ENCODE data around the gene LCN12.

LCN12 gene

DNA sequence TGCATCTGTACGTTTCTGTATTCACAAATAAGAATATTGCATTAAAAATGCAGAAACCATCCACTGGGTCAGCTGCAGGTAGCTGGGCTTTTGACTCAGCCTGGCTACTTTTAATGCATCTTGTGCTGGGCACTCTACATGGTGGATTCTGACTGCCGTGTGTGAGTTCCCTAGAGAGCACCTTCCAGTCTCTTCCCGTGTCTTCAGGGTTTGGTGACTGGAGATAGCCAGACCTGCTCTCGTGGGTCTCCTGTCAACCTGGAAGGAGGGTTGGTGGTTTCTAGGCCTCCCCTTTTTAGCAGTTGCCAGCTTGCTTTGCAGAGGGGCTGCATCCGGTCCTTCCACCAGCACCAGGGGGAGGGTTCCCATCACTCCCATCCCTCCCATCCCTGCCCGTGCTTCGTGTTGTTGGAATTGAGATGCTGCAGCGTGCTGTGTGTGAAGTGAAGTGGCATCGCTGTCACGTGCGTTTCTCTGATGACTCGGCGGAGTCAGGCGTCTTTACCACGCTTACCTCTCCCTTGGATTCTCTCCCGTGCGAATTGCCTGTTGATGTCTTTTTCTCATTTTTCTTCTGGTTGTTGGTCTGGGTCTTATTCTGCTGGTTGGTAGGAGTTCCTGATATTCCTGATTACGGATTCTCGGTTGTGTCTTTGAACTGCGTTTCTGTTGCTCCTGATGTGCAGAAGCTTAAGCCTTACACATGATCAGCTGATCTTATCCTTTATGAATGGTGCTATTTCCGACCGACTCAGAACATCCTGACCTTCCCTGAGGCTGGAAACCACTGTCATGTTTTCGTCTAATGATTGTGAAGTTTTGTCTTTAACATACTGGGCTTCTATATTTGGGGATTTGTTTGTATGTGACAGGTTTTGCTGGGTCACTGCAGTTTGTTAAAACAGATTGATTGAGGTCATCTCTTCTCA, 24.5 kb upstream of the LCN12 start:
- DNase-seq = no peak

DNA sequence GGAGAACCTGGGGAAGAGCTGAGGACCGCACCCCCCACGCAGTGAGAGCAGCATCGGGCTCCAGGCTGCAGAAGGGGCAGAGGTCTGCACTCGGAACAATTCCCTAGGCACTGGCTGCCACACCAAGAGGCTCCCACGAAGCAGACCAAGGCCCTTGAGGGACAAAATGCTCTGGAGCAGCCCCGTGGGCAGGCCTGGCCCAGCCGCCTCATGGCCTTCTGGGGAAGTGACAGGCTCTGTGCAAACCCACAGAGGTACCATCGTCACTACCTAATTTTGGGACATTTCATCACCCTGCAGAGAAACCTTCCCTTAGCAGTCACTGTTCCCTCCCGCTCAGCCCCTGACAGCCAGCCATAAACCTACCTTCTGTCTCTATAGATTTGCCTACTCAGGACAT, 23.5 kb upstream of the LCN12 start:
- DNase-seq = no peak

DNA sequence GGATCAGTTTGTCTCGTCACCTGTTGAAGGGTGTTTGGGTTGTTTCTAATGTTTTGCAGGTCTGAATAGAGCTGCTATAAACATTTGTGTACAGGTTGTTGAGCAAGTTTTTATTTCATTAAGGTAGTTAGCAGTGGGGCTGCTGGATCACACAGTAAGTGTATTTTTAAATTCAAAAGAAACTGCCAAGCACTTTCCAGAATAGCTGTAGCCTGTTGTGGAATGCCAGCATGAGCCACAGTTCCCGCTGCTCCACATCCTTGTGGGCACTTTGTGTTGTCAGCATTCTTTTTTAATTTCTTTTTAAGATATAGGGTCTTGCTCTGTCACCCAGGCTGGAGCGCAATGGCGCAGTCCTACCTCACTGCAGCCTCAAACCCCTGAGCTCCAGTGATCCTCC, 22.1 kb upstream of the LCN12 start:
- no peak for DNase-seq

DNA sequence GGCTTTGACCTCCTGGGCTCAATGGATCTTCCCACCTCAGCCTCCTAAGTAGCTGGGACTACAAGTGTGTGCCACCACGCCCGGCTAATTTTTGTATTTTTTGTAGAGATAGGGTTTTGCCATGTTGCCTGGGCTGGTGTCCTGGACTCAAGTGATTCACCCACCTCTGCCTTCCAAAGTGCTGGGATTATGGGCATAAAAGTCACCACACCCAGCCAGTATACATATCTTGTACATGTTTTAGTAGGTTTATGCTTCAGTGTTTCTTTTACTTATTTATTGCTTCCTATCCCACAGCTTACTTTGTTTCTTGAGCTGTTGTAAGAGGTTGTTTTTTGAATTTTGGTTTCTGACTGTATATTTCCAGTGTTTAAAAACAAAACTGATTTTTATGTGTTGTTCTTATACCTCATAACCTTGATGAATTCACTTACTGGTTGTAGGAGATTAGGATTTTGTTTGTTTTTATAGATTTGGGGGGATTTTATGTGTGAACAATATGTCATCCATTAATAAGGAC, 20.4 kb upstream of the LCN12 start:
- DNase-seq = no peak

DNA sequence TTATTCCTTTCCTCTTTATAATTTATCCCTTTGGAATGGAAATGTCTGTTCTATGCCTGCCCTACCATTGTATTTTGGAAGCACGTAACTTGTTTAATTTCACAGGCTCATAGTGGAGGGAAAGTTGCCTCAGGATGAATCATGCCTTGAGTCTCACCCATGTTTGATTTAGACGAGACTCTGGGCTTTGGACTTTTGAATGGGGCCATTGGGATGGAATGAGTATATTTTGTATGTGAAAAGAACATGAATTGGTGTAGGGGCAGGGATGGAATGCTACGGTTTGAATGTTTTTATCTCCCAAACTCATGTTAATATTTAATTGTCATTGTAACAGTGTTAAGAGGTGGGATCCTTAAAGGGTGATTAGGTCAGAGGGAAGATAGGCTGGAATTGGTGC, 17.8 kb upstream of the LCN12 start:
- no peak for DNase-seq

DNA sequence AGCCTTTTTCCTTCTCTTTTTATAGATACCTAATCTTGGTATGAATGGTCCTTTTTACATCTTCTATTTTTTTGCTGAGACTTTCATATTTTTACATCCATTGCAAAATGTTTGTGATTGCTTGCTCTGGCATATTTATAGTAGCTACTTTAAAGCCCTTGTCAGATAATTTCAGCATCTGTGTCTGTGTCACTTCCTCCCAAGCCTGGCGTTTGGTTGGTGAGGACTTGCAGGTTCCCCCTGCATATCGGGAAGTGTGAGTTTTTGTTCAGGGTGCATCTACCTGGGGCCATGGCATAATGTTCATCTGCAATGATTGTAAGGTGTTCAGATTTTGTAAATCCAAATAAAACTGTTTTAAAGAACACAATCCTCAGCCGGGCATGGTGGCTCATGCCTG, 16.4 kb upstream of the LCN12 start:
- no peak for DNase-seq

DNA sequence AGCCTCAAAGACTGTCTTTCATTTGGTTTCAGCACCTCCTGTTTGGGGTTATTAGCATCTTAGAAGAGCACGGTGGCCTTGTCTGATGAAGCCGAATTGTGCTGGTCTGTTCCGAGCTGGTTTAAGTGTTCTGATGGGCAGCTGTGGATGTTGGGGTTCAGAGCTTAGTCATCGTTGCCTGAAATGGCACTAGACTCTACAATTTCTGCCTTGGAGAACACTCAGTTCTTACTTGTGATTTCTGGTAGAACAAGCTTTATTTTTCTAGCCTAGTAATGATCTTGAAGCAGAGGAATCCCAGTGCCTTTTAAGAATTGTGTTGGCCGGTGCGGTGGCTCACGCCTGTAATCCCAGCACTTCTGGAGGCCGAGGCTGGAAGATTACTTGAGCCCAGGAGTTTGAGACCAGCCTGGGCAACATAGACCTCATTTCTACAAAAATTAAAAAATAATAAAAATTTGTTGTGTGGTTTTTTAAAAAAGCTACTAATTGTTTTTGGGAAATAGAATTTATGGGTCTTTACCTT, 15.4 kb upstream of the LCN12 start:
- DNase-seq = no peak

DNA sequence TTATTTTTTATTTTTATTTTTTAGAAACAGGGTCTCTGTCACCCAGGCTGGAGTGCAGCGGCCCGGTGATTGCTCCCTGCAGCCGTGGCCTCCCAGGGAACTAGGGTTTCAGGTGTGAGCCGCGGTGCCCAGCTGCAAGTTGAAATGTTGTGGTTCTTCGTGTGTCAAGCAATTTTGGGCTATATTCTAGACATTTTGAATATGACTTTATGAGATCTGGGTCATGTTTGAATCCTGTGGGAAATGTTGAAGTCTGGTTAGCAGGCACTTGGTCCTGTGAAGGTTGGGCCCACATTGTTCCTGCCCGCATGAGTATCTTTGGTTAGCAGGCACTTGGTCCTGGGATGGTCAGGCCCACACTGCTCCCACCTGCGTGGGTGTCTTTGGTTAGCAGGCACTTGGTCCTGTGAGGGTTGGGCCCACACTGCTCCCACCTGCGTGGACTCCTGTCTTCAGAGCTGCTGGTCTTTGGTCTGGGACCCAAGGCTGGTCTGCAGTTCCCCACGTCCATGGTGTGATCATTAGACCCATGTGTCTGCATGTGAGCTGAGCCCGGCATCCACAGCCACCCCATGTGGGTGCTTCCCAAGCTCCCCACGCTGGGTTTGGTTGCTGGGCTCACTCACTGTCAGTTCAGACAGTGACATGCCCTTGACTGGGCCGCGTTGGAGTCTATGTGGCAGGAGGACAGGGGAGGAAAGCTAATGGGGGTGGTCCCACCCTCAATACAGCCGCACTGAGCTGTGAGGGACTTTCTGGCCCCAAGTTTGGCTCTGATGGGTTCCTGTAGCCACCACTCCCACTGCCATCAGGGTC, 14.7 kb upstream of the LCN12 start:
- DNase-seq = no peak

DNA sequence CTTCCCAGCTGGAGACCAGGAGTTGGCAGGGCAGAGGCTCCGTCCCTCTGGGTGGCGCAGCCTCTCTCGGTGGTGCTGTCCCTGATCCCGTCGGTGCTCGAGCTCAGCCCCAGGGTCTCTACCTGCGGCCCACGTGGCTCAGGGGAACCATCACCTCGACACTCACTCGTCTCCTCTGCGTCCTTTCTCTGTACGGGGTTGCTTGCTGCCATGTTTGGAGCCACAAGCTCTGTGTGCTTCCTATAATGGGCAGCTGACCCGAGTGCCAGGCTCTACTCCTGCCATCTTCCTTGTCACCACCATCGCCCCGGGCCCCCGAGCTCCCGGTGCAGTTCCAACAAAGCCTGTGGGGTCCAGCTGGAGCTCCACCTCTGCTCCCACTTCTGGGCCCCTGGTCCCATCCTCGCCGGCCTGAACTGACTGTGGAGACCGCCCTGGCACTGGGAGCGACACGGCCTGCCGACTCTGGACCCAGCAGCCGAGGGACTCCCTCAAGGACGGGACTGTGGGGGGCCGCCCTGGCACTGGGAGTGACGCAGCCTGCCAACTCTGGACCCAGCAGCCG, 12.6 kb upstream of the LCN12 start:
- no peak for DNase-seq

DNA sequence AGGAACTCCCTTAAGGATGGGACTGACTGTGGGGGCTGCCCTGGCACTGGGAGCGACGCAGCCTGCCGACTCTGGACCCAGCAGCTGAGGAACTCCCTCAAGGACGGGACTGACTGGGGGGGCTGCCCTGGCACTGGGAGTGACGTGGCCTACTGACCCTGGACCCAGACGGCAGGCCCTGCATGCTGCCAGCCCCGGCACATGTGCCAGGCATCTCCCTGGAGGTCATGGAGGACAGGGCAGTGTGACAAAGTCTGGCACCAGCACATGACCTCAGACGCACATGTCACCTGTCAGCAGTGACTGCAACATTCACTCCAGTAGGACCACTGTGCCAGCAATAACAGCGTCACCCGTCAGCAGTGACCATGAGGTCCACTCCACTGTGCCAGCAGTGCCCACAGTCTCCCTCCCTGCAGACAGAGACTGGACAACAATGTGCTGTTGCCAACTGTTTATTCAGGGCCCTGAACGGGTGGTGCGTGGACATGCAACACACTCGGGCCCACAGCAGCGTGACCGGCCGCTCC, 12.0 kb upstream of the LCN12 start:
- no peak for DNase-seq

DNA sequence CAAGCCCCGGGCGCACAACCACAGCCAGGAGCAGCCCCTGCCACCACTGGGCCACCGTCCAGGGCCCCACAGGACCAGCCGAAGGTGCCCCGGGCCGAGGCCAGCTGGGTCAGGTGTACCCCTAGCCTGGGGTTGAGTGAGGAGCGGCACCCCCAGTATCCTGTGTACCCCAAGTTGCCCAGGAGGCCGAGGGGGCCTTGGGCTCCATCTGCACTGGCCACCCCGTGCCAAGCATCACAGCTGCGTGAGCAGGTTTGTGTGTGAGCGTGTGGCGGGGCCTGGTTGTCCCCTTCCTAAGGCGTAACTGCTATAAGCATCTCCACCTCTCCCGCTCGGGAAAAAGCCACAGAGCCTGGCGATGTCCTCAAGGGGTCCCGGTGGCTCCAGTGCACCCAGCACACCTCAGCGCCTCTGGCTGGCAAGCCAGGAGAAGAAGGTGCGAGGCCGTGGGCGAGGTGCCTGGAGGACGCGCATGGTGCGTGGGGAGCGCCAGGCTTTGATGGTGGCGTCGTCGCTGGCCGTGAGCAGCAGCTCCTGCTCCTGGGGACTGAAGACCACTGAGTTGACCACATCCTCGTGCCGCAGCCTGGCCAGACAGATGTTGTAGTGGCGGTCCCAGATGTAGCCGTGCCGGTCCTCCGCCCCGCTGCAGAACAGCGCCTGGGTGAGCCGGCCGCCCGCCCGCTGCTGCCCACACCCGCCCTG, 11.4 kb upstream of the LCN12 start:
- DNase-seq = no peak

DNA sequence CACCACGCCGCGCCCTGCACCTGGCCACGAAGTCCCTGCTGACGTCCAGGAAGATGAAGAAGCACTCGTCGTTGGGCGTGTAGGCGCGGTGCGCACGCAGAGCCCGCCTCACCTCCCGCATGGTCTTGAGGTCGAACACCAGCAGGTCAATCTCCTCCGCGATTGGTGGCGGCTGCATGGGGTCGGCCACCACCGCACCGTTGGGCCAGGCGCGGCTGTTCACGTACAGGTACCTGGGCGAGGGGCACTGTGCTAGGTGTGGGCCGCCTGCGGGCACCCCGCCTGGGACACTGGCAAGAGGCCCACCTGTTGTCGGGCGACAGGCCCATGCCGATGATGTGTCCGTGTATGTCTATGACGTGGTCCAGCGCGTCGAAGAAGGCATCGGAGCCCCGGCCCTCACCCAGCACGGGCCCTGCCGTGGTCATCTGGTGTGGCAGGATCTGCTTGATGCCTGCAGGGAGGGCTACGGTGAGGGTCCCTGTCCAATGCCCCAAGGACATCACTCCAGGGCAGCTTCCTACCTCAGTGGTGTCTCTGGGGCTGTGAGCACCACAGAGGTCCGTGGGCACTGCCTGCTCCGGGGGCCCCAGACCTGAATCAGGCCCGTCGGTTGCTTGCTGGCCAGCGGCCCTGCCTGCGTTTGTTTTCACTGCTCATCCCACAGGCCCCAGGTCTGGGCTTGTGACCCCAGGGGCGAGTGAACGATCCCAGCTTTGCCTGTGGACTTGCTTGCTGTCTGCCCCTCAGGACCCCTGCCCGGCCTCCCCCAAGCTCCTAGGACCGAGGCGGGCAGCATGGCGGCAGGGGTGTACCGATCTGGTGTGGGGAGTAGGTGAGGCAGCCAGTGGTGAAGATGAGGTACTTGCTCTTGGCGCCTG, 10.6 kb upstream of the LCN12 start:
- DNase-seq = no peak

DNA sequence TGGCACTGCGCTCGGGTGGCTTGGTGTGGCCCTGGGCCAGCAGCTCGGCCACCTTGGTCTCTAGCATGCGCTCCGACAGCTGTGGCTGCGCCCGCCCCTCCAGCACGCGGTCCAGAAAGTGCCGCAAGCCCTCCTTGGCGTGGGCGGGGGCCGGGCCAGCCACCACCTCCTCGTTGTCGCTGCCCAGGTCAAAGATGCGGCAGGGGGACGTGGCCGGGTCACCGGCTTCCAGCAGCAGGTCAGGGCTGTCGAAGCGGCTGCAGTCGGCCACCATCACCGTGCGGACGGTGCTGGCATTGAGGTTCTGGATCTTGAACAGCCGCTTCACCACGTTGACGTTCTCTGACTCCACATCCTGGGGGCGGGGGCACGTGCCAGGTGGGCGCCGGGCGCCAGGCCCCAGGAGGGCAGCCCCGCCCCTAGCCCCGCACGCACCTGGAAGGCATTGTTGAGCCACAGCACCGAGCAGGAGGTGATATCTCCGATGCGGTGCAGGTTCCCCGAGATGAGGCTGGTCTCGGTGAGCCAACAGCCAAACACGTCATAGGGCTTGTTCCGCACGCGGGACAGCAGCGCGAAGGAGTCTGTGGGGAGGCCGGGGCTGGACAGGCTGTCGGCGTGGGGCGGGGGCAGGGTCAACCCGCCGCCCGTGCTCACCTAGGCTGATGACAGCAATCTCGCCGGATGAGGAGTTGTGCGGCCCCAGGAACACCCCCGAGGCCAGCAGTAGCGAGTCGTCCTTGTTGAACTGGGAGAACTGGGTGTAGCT, 9.8 kb upstream of the LCN12 start:
- no peak for DNase-seq

DNA sequence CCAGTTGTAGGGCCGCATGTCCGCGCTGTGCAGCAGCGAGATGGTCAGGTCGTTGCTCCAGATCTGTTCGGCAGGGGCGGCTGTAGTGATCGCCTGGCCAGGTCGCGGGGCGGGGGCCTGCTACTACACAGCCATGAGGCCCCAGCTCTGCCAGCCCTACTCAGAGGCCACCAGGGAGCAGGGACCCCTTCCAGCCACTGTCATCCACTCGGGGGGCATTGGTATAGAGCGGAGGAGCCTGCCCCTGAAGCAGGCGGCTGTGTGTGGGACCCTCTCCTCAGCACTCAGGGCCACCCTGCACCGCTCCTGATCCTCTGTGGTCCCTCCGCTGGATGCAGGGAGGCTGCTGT, 9.2 kb upstream of the LCN12 start:
- no peak for DNase-seq

DNA sequence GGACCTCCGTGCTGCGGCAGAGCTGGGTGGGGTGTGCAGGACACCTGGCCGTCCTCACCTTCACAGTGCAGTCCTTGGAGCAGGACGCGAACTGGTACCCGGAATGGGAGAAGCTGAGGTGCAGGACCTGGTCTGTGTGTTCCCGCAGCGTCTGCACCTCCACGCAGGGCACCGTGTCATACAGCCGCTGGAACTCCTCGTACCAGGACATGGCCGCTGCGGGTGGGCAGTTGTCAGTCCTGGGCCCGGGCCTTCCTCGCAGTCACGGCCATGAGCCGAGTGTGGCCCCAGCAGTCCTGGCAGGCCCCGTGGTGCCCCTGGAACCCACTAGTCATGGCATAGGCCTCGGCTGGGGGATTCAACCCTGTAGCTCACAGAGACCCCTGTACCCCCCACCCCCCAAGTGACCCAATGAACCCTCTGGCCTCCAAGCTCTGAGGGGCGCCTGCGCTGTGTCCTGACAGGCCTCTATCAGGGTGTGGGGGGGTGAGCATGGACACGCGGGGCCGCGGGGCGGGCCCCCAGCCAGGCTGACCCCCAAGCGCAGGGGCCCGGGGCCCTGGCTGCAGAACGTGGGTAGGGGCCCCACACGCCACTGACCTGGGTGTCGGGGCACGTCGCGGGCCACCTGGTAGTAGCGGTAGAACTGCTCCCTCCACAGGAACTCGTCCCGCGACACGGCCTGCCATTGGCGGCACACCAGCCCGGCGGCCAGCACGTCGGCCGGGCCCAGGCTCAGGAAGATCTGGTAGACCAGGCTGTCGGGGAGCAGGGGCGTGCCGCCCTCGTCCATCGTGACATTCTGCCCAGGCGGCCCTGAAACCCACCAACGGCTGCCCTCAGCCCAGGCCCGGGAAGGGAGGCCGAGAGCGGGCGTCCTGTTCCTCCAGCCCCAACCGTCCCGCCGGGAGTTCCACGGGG, 8.5 kb upstream of the LCN12 start:
- DNase-seq = peak; percentile 13

DNA sequence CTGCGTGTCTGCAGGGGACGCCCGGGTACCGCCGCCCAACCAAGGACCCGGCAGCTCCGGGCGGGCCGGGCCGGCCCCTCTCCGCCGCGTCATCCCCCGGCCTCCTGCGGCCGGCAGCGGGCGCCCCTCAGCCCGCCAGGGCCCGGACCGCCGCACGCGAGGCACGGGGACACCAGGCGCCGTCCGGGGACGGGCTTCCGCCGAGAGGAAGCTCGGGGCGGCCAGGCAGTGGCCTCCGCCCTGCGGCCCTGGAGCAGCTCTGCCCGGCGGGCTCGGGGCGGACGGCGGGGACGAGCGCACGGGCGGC, 7.9 kb upstream of the LCN12 start:
- DNase-seq = no peak

DNA sequence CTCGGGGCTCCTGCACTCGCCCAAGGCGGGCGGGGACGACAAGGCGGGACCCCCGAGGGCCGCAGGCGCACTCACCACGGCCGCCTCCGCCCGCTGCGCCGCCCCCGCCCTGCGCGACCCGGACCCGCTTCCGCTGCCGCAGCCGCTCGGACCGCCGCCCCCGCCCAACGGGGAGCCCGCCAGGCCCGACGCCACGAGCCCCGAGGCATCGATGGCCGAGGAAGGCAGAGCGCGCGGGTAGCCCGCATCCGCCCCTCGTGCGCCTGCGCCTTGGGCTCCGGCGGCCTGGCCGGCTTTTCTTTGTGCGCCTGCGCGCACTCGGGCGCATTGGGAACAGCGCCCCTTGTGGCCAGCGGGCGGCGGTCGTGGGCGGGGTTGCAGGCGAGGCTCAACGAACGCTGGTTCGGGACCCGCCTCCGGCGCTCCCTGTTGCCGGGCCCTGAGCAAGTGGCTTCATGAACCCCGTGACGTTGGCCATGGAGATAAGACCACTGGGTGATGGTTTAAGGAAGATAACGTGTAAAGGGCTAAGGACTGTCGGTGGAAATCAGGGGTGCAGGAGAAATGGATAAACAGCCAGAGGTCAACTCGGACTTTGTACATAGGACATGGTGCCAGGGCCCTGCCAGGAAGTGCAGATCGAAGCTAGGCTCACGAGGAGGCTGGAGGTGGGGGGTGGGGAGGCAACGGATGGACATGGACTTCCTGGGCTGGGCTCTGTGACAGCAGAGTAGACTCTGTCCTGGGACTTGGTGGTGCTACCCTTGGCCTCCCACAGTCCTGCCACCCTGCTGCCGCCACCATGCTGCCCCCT, 7.3 kb upstream of the LCN12 start, which contains the start of the genes C8G and FBXW5:
C8G (plus strand) TSS at position 725 of the 814 bp plus-strand sequence; CDS start at position 803, 78 bp downstream.
FBXW5 (minus strand) TSS at position 220 of the 814 bp plus-strand sequence. CDS start 655 bp downstream, outside the sequence.
- DNase-seq = peak; percentile 87

Data from NCI-H146 (cell line).